Stimulated activated CD4-positive, alpha-beta T cell treated with anti-CD3 and anti-CD28 coated beads, Interleukin-12 subunit alpha, Interleukin-12 subunit beta, amount 100 ng/mL, for 48 hours (primary cell): ENCODE results near the gene BMP6.
"Not testable (repeated sequence)": the region's sequence is repeated elsewhere in the genome, so short reads cannot be mapped to it uniquely, and the experiment has no call there.

Experiments used
- DNase-seq, 3 donors: peaks; one replicate each; pipeline ENCODE4 v3.0.0-alpha.2; 2020; ENCODE audit warnings: low read depth in 2 of 3, low spot score in 1 of 3

The BMP6 gene

GRCh38 chr6:7786214-7786661 lies 60.3 kb downstream of the BMP6 start:
- DNase-seq = no peak

DNA sequence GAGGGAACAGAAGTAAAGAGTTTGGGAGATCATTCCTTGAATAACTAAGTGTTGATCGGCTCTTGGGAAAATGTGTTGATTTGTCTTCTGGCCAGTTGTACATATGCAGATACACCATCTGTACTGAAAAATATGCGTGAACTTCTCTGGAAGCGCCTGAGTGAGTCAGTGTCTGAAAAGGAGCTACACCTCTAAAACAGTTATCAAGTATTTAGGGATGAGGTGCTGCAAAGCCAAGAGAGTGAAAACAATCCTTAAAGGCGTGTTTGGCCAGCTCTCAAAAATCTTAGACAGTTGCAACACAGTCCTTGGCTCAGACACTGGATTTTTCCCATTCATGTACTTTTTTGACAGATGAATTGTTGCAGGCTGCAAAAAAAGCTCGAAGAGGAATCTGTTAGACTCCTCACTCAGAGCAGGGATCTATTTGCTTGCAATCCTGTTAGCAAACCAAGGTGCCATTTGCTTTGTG lies 61.3 kb downstream of the BMP6 start:
- DNase-seq = no peak

DNA sequence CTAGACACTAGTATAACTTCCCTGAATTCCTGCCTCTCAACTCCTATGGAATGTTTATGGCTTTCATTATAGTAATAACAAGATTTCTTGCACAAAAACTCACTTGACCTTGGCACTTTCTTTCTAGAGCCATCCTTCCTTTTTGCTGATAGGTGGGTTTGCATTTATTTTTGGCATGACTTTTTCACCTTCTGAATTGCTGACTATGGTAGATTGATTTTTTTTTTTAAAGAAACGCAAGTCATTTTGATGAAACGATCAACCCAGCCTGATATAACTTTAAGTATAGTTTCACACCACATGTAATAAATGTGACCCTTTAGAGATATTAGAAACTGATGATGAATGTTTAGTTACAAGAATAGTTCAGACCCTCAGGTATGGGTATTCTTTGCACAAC lies 61.8 kb downstream of the BMP6 start:
- no peak for DNase-seq

DNA sequence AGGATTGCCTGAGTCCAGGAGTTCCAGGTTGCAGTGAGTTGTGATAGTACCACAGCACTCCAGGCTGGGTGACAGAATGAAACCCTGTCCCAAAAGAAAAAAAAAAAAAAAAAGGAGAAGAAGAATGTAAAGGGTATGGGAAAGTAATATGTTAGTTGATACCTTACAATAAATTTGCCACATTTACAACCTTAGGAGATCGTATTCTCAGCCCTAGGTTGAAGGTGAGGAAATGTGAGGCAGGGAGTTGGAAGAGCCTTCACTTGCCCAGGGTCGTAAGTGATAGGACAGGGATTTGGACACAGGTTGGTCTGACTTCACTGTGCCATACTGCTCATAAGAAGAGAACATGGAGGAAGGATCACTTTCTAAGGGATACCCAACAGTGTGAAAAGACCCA lies 68.6 kb downstream of the BMP6 start:
- DNase-seq = no peak

GRCh38 chr6:7797386-7797785 lies 71.5 kb downstream of the BMP6 start:
- DNase-seq = no peak

DNA sequence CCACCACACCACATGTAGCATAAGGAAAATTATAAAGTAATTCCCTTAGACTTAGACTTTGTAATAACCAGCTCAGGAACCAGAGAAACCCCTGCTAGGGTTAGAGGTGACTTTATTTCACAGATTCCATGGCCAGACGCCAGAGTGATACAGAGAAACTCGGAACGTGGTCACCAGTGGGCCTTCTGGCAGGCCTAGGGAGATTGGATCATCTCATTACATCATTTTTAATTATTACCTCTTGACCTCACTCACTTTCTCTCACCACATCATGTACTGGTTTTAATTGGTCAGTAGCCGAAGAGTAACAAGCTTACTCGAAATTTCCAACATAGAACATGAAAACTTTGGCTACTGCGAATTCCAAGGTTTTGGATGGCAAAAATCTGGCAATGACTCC lies 72.9 kb downstream of the BMP6 start:
- DNase-seq = no peak

DNA sequence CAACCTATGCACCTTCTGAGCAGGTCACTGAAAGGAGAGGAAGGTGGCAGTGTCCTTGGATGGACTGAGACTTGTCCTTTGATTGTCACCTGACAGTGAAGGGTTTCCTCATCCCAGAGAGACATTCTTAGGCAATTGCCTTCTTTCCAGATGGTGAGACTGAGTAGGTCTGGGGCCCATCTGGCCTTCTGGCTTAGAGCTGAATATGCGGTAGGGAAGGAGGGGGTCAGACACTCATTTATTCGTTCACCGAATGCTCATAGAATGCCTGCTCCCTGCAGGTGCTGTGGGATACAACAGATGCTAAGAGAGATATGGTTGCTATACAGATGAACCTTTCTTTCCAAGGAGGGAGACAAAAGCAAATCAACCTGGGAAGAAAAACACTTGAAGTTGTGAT lies 76.8 kb downstream of the BMP6 start:
- DNase-seq = no peak

DNA sequence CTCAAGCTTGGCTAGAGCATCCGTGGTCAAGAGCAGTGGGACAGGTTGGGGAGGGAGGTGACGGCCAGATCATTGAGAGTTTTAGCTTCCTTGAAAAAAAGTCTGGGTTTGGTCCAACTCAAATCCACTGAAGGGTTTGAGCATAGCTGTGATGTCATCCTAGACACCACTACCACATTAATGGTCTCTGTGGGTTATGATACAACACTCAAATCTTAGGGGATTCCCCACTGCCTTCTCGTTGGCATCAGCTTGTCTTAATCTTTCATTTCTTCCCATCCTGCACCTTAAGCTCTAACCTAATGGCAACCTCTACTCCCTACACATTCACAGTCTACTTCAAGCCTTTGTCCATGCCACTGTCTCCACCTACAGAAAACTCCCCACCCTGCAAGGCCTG lies 77.3 kb downstream of the BMP6 start:
- no peak for DNase-seq

GRCh38 chr6:7805078-7805849 lies 79.4 kb downstream of the BMP6 start:
- no peak for DNase-seq

GRCh38 chr6:7805850-7806214 lies 79.9 kb downstream of the BMP6 start:
- no peak for DNase-seq

DNA sequence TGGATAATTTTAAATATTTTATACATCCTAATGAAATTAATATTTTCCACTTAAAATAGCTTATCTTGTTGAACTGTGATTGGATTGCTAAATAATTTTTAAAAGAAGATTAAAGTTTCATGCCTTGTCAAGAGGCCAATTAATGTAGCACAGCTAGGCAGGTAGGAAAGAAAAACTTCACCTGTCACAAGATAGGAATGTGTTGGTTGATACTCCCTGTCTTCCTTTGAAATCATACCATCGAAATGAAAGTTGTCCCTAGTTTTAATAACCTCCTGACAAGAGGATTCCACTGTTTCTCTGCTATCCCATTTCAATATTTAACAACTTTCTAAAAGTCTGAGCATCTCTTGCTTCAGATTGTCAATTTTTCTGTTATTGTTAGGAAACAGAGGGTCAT lies 80.8 kb downstream of the BMP6 start:
- no peak for DNase-seq

- DNase-seq = no peak
These were observed 83.4 kb downstream of the BMP6 start for GRCh38 chr6:7809346-7809745.

- no peak for DNase-seq
These were observed 85.5 kb downstream of the BMP6 start for GRCh38 chr6:7811441-7811840.

DNA sequence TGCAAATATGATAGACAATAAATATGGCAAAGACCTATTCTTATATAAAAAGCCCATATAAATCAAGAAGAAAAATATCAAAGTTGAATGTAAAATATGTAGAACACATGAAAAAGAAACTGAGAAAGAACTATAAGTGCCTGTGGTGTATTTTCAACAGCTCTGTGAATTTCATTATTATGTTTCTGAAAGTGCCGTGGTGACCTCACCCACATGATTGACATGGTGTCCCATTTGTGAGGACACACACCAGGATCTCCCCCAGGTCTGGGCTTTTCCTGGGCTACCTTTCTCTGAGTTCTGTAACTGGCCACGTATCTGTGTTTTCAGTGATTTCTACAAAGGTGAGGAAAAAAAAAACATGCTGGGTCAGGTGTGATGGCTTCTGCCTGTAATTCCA lies 86.7 kb downstream of the BMP6 start:
- no peak for DNase-seq

DNA sequence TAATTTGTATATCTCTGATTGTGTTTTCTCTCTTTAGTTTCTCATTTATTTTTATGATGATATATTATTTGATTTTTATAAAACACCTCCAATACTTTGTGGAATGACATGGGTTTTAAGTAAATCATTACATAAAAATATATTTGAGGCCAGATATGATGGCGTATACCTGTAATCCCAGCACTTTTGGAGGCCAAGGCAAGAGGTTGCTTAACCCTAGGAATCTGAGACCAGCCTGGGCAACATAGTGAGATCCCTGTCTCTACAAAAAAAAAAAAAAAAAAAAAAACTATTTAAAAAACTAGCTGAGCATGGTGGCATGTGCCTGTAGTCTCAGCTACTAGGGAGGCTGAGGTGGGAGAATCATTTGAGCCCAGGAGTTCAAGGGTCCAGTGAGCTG lies 87.3 kb downstream of the BMP6 start:
- DNase-seq = no peak

- no peak for DNase-seq
These were observed 87.8 kb downstream of the BMP6 start for GRCh38 chr6:7813704-7814103.

DNA sequence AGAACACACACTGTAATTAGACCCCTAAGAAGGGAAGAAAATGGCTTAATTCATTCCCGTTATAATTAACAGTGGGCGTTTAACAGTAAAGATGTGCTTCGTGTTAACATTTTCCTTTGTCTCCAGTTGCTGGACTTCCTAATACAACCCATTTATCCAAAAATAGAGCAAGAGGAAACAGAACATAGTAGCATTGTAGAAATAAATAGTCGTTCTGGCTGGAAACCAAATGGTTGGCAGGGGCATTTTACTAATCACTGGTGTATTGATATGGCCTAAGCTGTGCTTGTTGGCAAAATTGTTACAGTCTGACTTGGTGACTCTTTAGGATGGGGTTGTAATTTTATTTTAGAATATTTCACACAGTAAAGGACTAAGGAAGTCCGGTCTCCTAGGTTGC lies 89.8 kb downstream of the BMP6 start:
- no peak for DNase-seq

- not testable (repeated sequence) for DNase-seq
These were observed 91.3 kb downstream of the BMP6 start for GRCh38 chr6:7817184-7817583.

DNA sequence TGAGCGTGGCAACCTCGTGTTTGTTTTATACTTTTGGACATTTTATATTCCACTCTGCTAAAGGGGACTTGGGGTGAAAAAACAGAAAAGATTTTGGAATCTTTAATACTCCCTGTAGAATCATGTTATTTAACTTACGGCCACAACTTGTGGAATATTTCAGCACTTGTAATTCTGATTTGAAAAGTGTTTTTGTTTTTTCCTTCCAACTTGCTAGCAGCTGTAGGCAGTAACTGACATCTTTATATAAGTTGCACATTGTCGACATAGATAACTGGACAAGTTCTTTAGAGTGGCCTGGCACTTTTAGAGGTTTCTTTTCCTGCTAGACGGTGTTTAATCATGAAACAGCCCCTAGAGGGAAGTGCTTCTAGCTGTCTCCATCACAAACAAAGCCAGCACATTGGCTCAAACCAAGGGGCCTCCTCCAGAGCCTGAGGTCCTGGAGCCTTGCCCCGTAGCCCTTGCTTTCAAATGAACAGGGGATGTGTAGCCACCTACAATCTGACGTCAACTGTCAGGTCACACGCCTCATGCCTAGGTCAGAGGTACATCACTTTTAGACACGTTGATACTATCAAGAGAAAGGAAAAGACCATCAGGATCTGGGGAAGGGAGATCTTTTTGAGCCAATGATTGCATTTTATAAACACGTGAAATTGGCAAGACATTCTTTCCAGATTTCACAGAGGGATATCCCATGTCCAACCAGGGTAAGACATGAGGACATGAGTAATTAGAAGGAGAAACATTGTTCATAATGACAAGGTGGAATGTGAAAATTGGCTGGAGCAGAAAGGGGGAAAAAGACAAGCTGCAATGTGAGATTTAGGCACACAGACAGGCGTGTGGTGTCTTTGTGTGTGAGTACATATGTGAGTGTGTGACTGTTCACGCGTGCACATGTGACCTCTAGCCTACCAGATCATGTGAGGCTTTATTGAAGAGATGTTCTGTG lies 92.6 kb downstream of the BMP6 start:
- no peak for DNase-seq

DNA sequence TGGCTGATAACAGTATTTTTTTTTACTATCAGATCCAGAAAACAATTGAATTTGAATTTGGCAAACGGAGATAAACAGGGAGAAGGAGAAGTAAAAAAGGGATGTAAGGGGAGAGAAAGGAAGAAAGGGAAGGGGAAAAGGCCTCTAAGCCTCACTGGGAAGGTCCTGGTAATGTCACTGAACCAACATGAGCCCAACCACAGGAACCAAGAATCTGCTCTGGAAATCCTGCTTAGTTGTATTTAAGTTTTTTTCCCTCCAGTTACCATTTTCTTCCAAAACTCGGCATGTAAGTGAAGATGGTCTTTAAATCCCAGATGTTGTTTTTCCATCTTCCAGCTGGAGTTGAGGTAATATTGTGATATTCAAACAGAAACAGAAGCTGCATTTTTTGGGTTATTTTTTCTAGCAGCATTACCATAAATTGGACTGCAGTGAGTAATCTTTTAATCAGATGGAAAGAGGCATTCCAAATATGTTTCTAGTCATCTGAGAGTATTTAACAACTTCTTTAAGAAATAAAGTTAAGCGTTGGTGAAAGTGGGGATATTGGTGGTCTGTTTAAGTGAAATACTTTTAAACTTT lies 93.6 kb downstream of the BMP6 start:
- no peak for DNase-seq

- DNase-seq = no peak
These were observed 94.5 kb downstream of the BMP6 start for GRCh38 chr6:7820288-7820835.

- DNase-seq = no peak
These were observed 95.5 kb downstream of the BMP6 start for GRCh38 chr6:7821426-7821825.
